CD4-positive, alpha-beta memory T cell (primary cell): ENCODE measurements around the gene ITIH2. TPM values are rescaled to one million over a fixed set of nuclear protein-coding genes. Genes with fewer than 3 reads are reported as not detected.

Experiments
- CTCF ChIA-PET: fragments of 350-600 bp; sonication (Branson Sonifier 250); formaldehyde crosslinking; loops from one replicate; lab custom pipeline; 2021; ENCODE audit warnings: inconsistent platforms; ENCODE audit not compliant: partially characterized antibody; lab: Charles Lee
- POLR2A ChIA-PET: fragments of 350-600 bp; sonication (Branson Sonifier 250); formaldehyde crosslinking; loops from one replicate; lab custom pipeline; 2021; ENCODE audit not compliant: partially characterized antibody; lab: Charles Lee
- DNase-seq, 5 donors: peaks; one replicate each; pipeline versions ENCODE4 v3.0.0 to v3.0.0-alpha.2; 2020 to 2022; ENCODE audit warnings: mixed read lengths in 1 of 5
- H3K27ac ChIP-seq: one replicate; pipeline ENCODE4 v1.7.0; 2013; ENCODE audit warnings: low read depth, low read length
- H3K27me3 ChIP-seq: 2 replicates; pipeline ENCODE4 v1.7.0; 2013; ENCODE audit warnings: mild to moderate bottlenecking, low read length, moderate library complexity; ENCODE audit not compliant: insufficient read depth
- H3K36me3 ChIP-seq: 2 replicates; pipeline ENCODE4 v1.7.0; 2013; ENCODE audit warnings: mild to moderate bottlenecking, low read length, moderate library complexity; ENCODE audit not compliant: insufficient read depth
- H3K4me1 ChIP-seq: 2 replicates; pipeline ENCODE4 v1.7.0; 2013; ENCODE audit warnings: mild to moderate bottlenecking, low read length, moderate library complexity; ENCODE audit not compliant: insufficient read depth
- H3K4me3 ChIP-seq, 2 donors: one replicate each; pipeline ENCODE4 v1.7.0; 2013; ENCODE audit warnings: low read length in 2 of 2, mild to moderate bottlenecking in 1 of 2
- H3K9me3 ChIP-seq, 2 donors: one replicate each; pipeline ENCODE4 v1.7.0; 2013; ENCODE audit warnings: low read length in 2 of 2, control low read depth in 1 of 2; ENCODE audit not compliant: control insufficient read depth in 1 of 2
- H3K27ac Mint-ChIP-seq, 7 donors: one replicate each; pipeline ENCODE4 v1.8.0; 2020 to 2021; ENCODE audit warnings: mixed read lengths in 7 of 7, mild to moderate bottlenecking in 6 of 7, inconsistent platforms in 3 of 7, moderate library complexity in 3 of 7
- H3K27me3 Mint-ChIP-seq, 2 donors: one replicate each; pipeline ENCODE4 v1.8.0; 2020 to 2021; ENCODE audit warnings: mixed read lengths in 2 of 2
- H3K36me3 Mint-ChIP-seq, 2 donors: one replicate each; pipeline ENCODE4 v1.8.0; 2020 to 2021; ENCODE audit warnings: mixed read lengths in 2 of 2, inconsistent platforms in 1 of 2, mild to moderate bottlenecking in 1 of 2
- H3K4me1 Mint-ChIP-seq, 4 donors: one replicate each; pipeline ENCODE4 v1.8.0; 2020 to 2021; ENCODE audit warnings: mixed read lengths in 4 of 4, mild to moderate bottlenecking in 1 of 4
- H3K4me3 Mint-ChIP-seq, 8 donors: one replicate each; pipeline ENCODE4 v1.8.0; 2020 to 2021; ENCODE audit warnings: mixed read lengths in 8 of 8, mild to moderate bottlenecking in 7 of 8, moderate library complexity in 6 of 8, inconsistent platforms in 3 of 8
- H3K9me3 Mint-ChIP-seq, 8 donors: one replicate each; pipeline ENCODE4 v1.8.0; 2020 to 2021; ENCODE audit warnings: mixed read lengths in 8 of 8, mild to moderate bottlenecking in 5 of 8, inconsistent platforms in 3 of 8, moderate library complexity in 1 of 8
- intact Hi-C: fragments of 100-400 bp; cut with micrococcal nuclease; formaldehyde crosslinking; loops from one replicate; pipeline ENCODE4 v1.15.1; 2023
- polyA plus RNA-seq, 2 donors: library from polyadenylated mRNA; unstranded; fragments of 300-500 nt; fragmentation: Illumina TruSeq; gene quantifications; one replicate each; pipeline ENCODE4 v1.2.3, GENCODE V29; 2021
- total RNA-seq, 2 experiments: library from RNA; stranded (reverse); gene quantifications; one replicate each; pipeline ENCODE4 v1.2.3, GENCODE V29; 2021

ITIH2 gene
- total and polyA plus RNA-seq, 4 experiments from 2014 or later: not detected

GRCh38 chr10:7787150-7787856 lies 84.2 kb downstream of the ITIH2 start:
- POLR2A ChIA-PET: interaction anchor here (0.5 to 4.3 kb wide), 8 partner anchors 10 to 629 kb away, joined by 3 to 102 read pairs (median 6); partner anchors contain the start of gene TAF3
- Mint-ChIP-seq H3K4me3 (no peak overlapping the region), H3K27me3 (no peaks in the 10 kb centered on the region), H3K27ac (no peak overlapping the region), H3K36me3 (peaks cover 13 to 29% of the 10 kb centered on the region in 2 donors), H3K4me1 (peaks cover 39 to 65% (median 50%) of the 10 kb centered on the region in 4 donors), H3K9me3 (no peaks in the 10 kb centered on the region)
- CTCF ChIA-PET: interaction anchor here (1.0 to 1.3 kb wide), 5 partner anchors 22 to 101 kb away, joined by 3 to 9 read pairs (median 3); partner anchors contain the start of gene TAF3
- Histone ChIP-seq H3K4me3 (peak overlapping the region; percentile 91 to 99), H3K27ac (peak overlapping the region; percentile 75), H3K36me3 (no peaks in the 10 kb centered on the region), H3K4me1 (peaks cover 75% of the 10 kb centered on the region), H3K27me3 (no peaks in the 10 kb centered on the region), H3K9me3 (no peaks in the 10 kb centered on the region)
- DNase-seq: peak in 1 of 5 donors; percentile 1
- intact Hi-C loops: no loop called here

GRCh38 chr10:7787857-7788638 lies 84.9 kb downstream of the ITIH2 start, which contains the start of the genes ATP5F1C and KIN:
TSS of gene ATP5F1C (plus strand) at chr10:7788177. CDS start at chr10:7788208, 31 bp downstream.
TSS of gene KIN (minus strand) at chr10:7787993. CDS start at chr10:7787933, 60 bp downstream.
- no peaks in the 10 kb centered on the region for H3K27me3 ChIP-seq
- intact Hi-C loops: loop anchor here (1.0 to 2.0 kb wide), 2 partner anchors 30 to 1975 kb away; partner anchors contain the start of genes GDI2 and TAF3
- ChIA-PET CTCF (interaction anchor here (1.0 to 1.3 kb wide), 5 partner anchors 21 to 102 kb away, joined by 3 to 9 read pairs (median 3); partner anchors contain the start of gene TAF3), POLR2A (interaction anchor here (0.5 to 4.3 kb wide), 9 partner anchors 9 to 628 kb away, joined by 3 to 102 read pairs (median 6); partner anchors contain the start of gene TAF3)
- H3K4me3 ChIP-seq: peak within 1 kb of the TSS; percentile 91 to 99
- Mint-ChIP-seq H3K27ac (peak within 1 kb of the TSS in 1 of 7 donors; percentile 36), H3K4me1 (peaks cover 45 to 72% (median 56%) of the 10 kb centered on the region in 4 donors), H3K36me3 (peaks cover 13 to 32% of the 10 kb centered on the region in 2 donors), H3K9me3 (no peaks in the 10 kb centered on the region), H3K4me3 (no peak within 1 kb of the TSS), H3K27me3 (no peaks in the 10 kb centered on the region)
- peaks cover 77% of the 10 kb centered on the region for H3K4me1 ChIP-seq
- peak within 1 kb of the TSS; percentile 75 for H3K27ac ChIP-seq
- peak; percentile 96 to 97 (median 97) for DNase-seq
- no peaks in the 10 kb centered on the region for H3K9me3 ChIP-seq
- no peaks in the 10 kb centered on the region for H3K36me3 ChIP-seq

GRCh38 chr10:7788639-7789286 lies 85.6 kb downstream of the ITIH2 start:
- no peak for DNase-seq
- H3K27me3 ChIP-seq: no peaks in the 10 kb centered on the region
- peak overlapping the region; percentile 91 to 99 for H3K4me3 ChIP-seq
- peaks cover 9 to 27% of the 10 kb centered on the region in 2 donors for H3K36me3 Mint-ChIP-seq
- H3K4me3 Mint-ChIP-seq: no peak overlapping the region
- CTCF ChIA-PET: interaction anchor here (1.1 to 1.3 kb wide), 4 partner anchors 20 to 29 kb away, joined by 3 to 9 read pairs (median 4); partner anchors contain the start of gene TAF3
- H3K36me3 ChIP-seq: no peaks in the 10 kb centered on the region
- peaks cover 75% of the 10 kb centered on the region for H3K4me1 ChIP-seq
- H3K27ac Mint-ChIP-seq: peak overlapping the region in 1 of 7 donors; percentile 36
- no peaks in the 10 kb centered on the region for H3K9me3 Mint-ChIP-seq
- POLR2A ChIA-PET: interaction anchor here (1.0 to 4.3 kb wide), 7 partner anchors 8 to 33 kb away, joined by 4 to 102 read pairs (median 6); partner anchors contain the start of gene TAF3
- H3K27me3 Mint-ChIP-seq: no peaks in the 10 kb centered on the region
- peaks cover 44 to 72% (median 55%) of the 10 kb centered on the region in 4 donors for H3K4me1 Mint-ChIP-seq
- intact Hi-C loops: loop anchor here (1.0 to 2.0 kb wide), 2 partner anchors 30 to 1976 kb away; partner anchors contain the start of genes GDI2 and TAF3
- H3K9me3 ChIP-seq: no peaks in the 10 kb centered on the region
- peak overlapping the region; percentile 75 for H3K27ac ChIP-seq

- no peaks in the 10 kb centered on the region for H3K27me3 ChIP-seq
- no peaks in the 10 kb centered on the region for H3K9me3 ChIP-seq
- H3K4me3 Mint-ChIP-seq: no peak overlapping the region
- H3K27me3 Mint-ChIP-seq: no peaks in the 10 kb centered on the region
- no peak for DNase-seq
- H3K4me1 ChIP-seq: peaks cover 77% of the 10 kb centered on the region
- H3K9me3 Mint-ChIP-seq: no peaks in the 10 kb centered on the region
- POLR2A ChIA-PET: interaction anchor here (4.3 kb wide), 1 partner anchor 29 kb away, joined by 102 read pairs; the partner anchor contains the start of gene TAF3
- CTCF ChIA-PET: no interaction called here
- intact Hi-C loops: loop anchor here (2.0 kb wide), 1 partner anchor 1977 kb away; the partner anchor contains the start of gene GDI2
- no peak overlapping the region for H3K27ac ChIP-seq
- H3K36me3 Mint-ChIP-seq: peaks cover 8 to 27% of the 10 kb centered on the region in 2 donors
- H3K27ac Mint-ChIP-seq: peak overlapping the region in 2 of 7 donors; percentile 49 to 85
- peaks cover 48 to 74% (median 55%) of the 10 kb centered on the region in 4 donors for H3K4me1 Mint-ChIP-seq
- no peak overlapping the region for H3K4me3 ChIP-seq
- H3K36me3 ChIP-seq: no peaks in the 10 kb centered on the region
These were observed 86.3 kb downstream of the ITIH2 start for GRCh38 chr10:7789390-7789789.

- H3K9me3 Mint-ChIP-seq: no peaks in the 10 kb centered on the region
- H3K27me3 ChIP-seq: no peaks in the 10 kb centered on the region
- peak overlapping the region in 2 of 7 donors; percentile 1 to 10 for H3K27ac Mint-ChIP-seq
- H3K4me3 ChIP-seq: no peak overlapping the region
- no peak overlapping the region for H3K27ac ChIP-seq
- intact Hi-C loops: no loop called here
- POLR2A ChIA-PET: interaction anchor here (1.2 to 1.4 kb wide), 2 partner anchors 26 kb away, joined by 3 to 4 read pairs; partner anchors contain the start of gene TAF3
- H3K36me3 Mint-ChIP-seq: peaks cover 17 to 44% of the 10 kb centered on the region in 2 donors
- H3K9me3 ChIP-seq: no peaks in the 10 kb centered on the region
- H3K4me1 Mint-ChIP-seq: peaks cover 58 to 82% (median 65%) of the 10 kb centered on the region in 4 donors
- CTCF ChIA-PET: interaction anchor here (0.5 kb wide), 1 partner anchor 493 kb away, joined by 3 read pairs; no protein-coding TSS in a partner anchor
- no peaks in the 10 kb centered on the region for H3K27me3 Mint-ChIP-seq
- H3K4me3 Mint-ChIP-seq: peak overlapping the region in 4 of 8 donors; percentile 10 to 28 (median 18)
- DNase-seq: no peak
- H3K4me1 ChIP-seq: peaks cover 59% of the 10 kb centered on the region
- peaks cover 8% of the 10 kb centered on the region for H3K36me3 ChIP-seq
These were observed 89.4 kb downstream of the ITIH2 start for GRCh38 chr10:7792541-7792940.

GRCh38 chr10:7794251-7795026 lies 91.3 kb downstream of the ITIH2 start:
- Histone ChIP-seq H3K27ac (no peak overlapping the region), H3K4me3 (no peak overlapping the region), H3K27me3 (no peaks in the 10 kb centered on the region), H3K4me1 (peaks cover 50% of the 10 kb centered on the region), H3K9me3 (no peaks in the 10 kb centered on the region), H3K36me3 (peaks cover 13% of the 10 kb centered on the region)
- POLR2A ChIA-PET: no interaction called here
- Mint-ChIP-seq H3K9me3 (no peaks in the 10 kb centered on the region), H3K36me3 (peaks cover 22 to 52% of the 10 kb centered on the region in 2 donors), H3K4me3 (peak overlapping the region in 1 of 8 donors; percentile 66), H3K4me1 (peaks cover 50 to 72% (median 56%) of the 10 kb centered on the region in 4 donors), H3K27me3 (no peaks in the 10 kb centered on the region), H3K27ac (peak overlapping the region in 2 of 7 donors; percentile 7 to 32)
- intact Hi-C loops: no loop called here
- CTCF ChIA-PET: no interaction called here
- DNase-seq: no peak
